Pancreas (tissue), 10 donors: ENCODE measurements around the gene RRN3. TPM values are rescaled to one million over a fixed set of nuclear protein-coding genes. Genes with fewer than 3 reads are reported as not detected.

Experiments used
- ATAC-seq, 4 donors: fragments of 200-7000 bp; cut with Tn5 transposase; one replicate each; pipeline versions ENCODE4 v1.8.0 to v1.9.1; 2020; ENCODE audit warnings: mild to moderate bottlenecking in 4 of 4, moderate library complexity in 4 of 4
- DNase-seq, 6 donors: peaks; one replicate each; pipeline ENCODE4 v3.0.0-alpha.2; 2020
- FAIRE-seq: peaks from 2 replicates; lab custom pipeline; 2012; peaks lifted over from hg19 to GRCh38; lab: Jason Lieb, UNC
- H3K27ac ChIP-seq, 4 donors: fragments of 200-600 bp; sonication (generic); 1 replicate in 3 of 4; 2 replicates in 1 of 4; pipeline versions ENCODE4 v1.5.0 to v1.8.0; 2020
- H3K27me3 ChIP-seq, 4 donors: fragments of 200-600 bp; one replicate each; pipeline ENCODE4 v1.8.0; 2021
- H3K36me3 ChIP-seq, 3 donors: fragments of 200-600 bp; sonication (generic) in 1 of 3; one replicate each; pipeline versions ENCODE4 v1.5.0 to v1.8.0; 2020 to 2021
- H3K4me1 ChIP-seq, 3 donors: fragments of 200-600 bp; one replicate each; pipeline ENCODE4 v1.8.0; 2021
- H3K4me3 ChIP-seq, 4 donors: fragments of 200-600 bp; sonication (generic) in 2 of 4; one replicate each; pipeline versions ENCODE4 v1.5.0 to v1.8.0; 2020 to 2021
- H3K9me3 ChIP-seq, 4 donors: fragments of 200-600 bp; one replicate each; pipeline ENCODE4 v1.8.0; 2021
- WGBS, 2 donors: extraction: QIAGEN DNeasy Blood & Tissue Kit; methylation state at CpG; one replicate each; pipeline ENCODE4 v1.1.7; 2013; 5-methylcytosine and 5-hydroxymethylcytosine counted together
- intact Hi-C, 3 donors: fragments of 100-400 bp; cut with DNase I; formaldehyde crosslinking; loops; one replicate each; pipeline versions ENCODE4 v1.11.1 to v1.14.2; 2022
- polyA plus RNA-seq, 2 donors: library from polyadenylated mRNA; stranded (reverse); fragments of 200-250 nt; gene quantifications; one replicate each; pipeline ENCODE4 v1.2.3, GENCODE V29; 2013
- total RNA-seq, 6 donors: library from RNA; stranded (reverse); fragmentation: NEBNext Ultra II Directional in 4 of 6; extraction: Animal tissue kit (Norgen Biotek cat#: 25700) in 4 of 6; gene quantifications; one replicate each; pipeline versions ENCODE4 v1.2.1 to v1.2.4, GENCODE V29; 2021 to 2023
- TF ChIP-seq, protein P1 (sequence below), 4 donors: fragments of 200-600 bp; sonication (generic) in 3 of 4; IDR thresholded peaks; one replicate each; pipeline versions ENCODE4 v1.5.0 to v1.8.0; 2021; ENCODE audit warnings: antibody characterized with exemption in 4 of 4
- donor health status: healthy with polysubstance abuse.
- donor health status: DM: no; HTN: no; CAD: no; lungs with moderate emphysema.
- donor health status: DM: no; HTN: no; CAD: no.
- donor health status: control.
- donor health status: control.
- donor health status: Bipolar disorder and iron deficiency.
- donor health status: DM: yes; HTN: yes; CAD: no.
- donor health status: DM: no; HTN: no; CAD: no.
- donor health status: DM: no; HTN: no; CAD: no.
- donor health status: DM: yes; HTN: yes; CAD: no.

The RRN3 gene
- total and polyA plus RNA-seq, 8 donors, result 6.2 to 12.7 (median 10.6) TPM

GRCh38 chr16:15041271-15042004 lies 52.6 kb downstream of the RRN3 start:
- no peaks in the 10 kb centered on the region for H3K4me1 ChIP-seq
- peaks cover 10 to 44% (median 11%) of the 10 kb centered on the region in 3 donors for H3K36me3 ChIP-seq
- intact Hi-C loops, result no loop called here
- WGBS, 2 donors, result 74% methylated on average over 14 to 16 of the region's 16 CpGs
- ATAC-seq (peak in 3 of 4 donors; percentile 69 to 90 (median 88)), DNase-seq (peak in 1 of 6 donors; percentile 56), FAIRE-seq (no peak)
- TF ChIP-seq, protein P1, sequence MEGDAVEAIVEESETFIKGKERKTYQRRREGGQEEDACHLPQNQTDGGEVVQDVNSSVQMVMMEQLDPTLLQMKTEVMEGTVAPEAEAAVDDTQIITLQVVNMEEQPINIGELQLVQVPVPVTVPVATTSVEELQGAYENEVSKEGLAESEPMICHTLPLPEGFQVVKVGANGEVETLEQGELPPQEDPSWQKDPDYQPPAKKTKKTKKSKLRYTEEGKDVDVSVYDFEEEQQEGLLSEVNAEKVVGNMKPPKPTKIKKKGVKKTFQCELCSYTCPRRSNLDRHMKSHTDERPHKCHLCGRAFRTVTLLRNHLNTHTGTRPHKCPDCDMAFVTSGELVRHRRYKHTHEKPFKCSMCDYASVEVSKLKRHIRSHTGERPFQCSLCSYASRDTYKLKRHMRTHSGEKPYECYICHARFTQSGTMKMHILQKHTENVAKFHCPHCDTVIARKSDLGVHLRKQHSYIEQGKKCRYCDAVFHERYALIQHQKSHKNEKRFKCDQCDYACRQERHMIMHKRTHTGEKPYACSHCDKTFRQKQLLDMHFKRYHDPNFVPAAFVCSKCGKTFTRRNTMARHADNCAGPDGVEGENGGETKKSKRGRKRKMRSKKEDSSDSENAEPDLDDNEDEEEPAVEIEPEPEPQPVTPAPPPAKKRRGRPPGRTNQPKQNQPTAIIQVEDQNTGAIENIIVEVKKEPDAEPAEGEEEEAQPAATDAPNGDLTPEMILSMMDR (IDR thresholded peaks at IDR 0.05), result no peak
- H3K4me3 ChIP-seq, result no peak overlapping the region
- H3K9me3 ChIP-seq, result no peaks in the 10 kb centered on the region
- no peaks in the 10 kb centered on the region for H3K27me3 ChIP-seq
- H3K27ac ChIP-seq, result peak overlapping the region in 1 of 4 donors; percentile 33

DNA sequence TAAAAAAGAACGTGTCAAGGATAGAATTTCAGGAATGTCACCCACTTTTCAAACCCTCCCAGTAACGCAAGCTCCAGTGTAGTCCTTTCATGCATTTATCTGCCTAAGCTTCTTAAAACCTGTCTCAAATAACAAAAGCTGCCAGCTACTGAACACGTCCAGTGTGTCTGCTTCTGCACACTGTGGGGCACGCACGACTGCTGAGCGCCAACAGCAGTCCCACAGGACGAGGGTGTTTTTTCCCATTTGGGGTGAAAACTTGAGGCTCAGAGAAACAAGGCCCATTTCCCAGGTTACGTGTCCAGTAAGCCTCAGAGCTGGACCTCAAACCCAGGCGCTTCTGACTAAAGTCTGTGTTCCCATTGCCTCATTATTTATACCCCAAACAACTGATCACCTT lies 55.4 kb downstream of the RRN3 start:
- Histone ChIP-seq H3K27ac (no peak overlapping the region), H3K27me3 (no peaks in the 10 kb centered on the region), H3K4me3 (no peak overlapping the region), H3K9me3 (no peaks in the 10 kb centered on the region), H3K36me3 (peaks cover 18 to 70% (median 28%) of the 10 kb centered on the region in 3 donors), H3K4me1 (no peaks in the 10 kb centered on the region)
- WGBS, 2 donors, result 85 to 88% methylated on average over 9 of the region's 9 CpGs
- ATAC-seq (no peak), DNase-seq (no peak), FAIRE-seq (no peak)
- TF ChIP-seq, protein P1 (IDR thresholded peaks at IDR 0.05), result no peak
- intact Hi-C loops, result no loop called here

GRCh38 chr16:15037745-15038144 lies 56.3 kb downstream of the RRN3 start:
- no peak for ATAC-seq
- TF ChIP-seq, protein P1 (IDR thresholded peaks at IDR 0.05), result no peak
- Histone ChIP-seq H3K27me3 (no peaks in the 10 kb centered on the region), H3K36me3 (peaks cover 18 to 80% (median 35%) of the 10 kb centered on the region in 3 donors), H3K4me3 (no peak overlapping the region), H3K4me1 (no peaks in the 10 kb centered on the region), H3K9me3 (no peaks in the 10 kb centered on the region), H3K27ac (no peak overlapping the region)
- WGBS, 2 donors, result 80 to 88% methylated on average over 4 of the region's 4 CpGs
- FAIRE-seq, result no peak
- intact Hi-C loops, result no loop called here
- no peak for DNase-seq

DNA sequence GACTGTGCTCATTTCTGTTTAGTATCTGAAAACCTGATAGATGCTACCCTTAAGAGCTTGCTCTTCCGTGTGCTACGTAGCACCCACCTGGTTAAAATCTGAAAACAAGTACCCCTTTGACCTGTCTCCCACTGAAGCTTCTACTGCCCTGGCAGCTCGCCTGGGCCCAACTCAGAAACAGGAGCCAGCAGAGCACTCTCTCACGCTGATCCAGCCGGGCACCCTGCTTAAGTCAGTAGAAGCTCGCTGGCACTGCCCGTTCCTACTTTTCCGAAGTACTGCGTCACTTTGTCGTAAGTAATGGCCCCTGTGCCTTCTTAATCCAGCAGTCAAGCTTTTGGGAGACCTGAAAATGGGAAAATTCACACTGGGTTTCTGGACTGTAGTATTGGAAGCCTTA lies 57.1 kb downstream of the RRN3 start:
- H3K27ac ChIP-seq, result no peak overlapping the region
- no peak for ATAC-seq
- no peaks in the 10 kb centered on the region for H3K9me3 ChIP-seq
- H3K4me1 ChIP-seq, result no peaks in the 10 kb centered on the region
- H3K4me3 ChIP-seq, result no peak overlapping the region
- intact Hi-C loops, result no loop called here
- no peak for DNase-seq
- FAIRE-seq, result no peak
- no peaks in the 10 kb centered on the region for H3K27me3 ChIP-seq
- TF ChIP-seq, protein P1 (IDR thresholded peaks at IDR 0.05), result no peak
- WGBS, 2 donors, result 86 to 87% methylated on average over 10 of the region's 10 CpGs
- peaks cover 18 to 87% (median 40%) of the 10 kb centered on the region in 3 donors for H3K36me3 ChIP-seq

DNA sequence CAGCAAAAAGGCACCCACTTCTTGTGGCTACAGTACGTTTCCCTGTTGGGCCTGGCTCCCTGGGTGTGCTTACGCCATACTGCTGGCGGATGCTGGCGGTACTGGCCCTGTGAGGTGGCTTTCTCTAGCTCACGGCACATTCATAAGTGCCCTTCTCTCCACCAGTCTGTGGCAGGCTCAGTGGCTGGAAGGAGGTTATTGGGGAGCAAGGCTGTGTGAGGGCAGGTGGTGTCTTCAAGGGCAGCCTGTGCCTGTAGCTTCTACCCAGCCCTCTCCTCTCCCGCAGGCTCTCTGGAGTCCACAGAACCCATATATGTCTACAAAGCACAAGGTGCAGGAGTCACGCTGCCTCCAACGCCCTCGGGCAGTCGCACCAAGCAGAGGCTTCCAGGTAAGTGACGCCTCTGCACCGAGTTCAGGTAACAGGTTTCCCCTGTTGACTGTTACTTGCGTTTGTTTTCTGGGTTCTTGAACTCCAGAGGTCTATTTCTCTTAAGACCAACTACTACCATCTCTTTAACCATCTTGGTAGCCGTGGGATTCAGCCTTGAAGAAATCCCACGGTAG lies 58.8 kb downstream of the RRN3 start:
- ATAC-seq (peak in 1 of 4 donors; percentile 11), DNase-seq (peak in 1 of 6 donors; percentile 44), FAIRE-seq (no peak)
- intact Hi-C loops, result no loop called here
- H3K27me3 ChIP-seq, result no peaks in the 10 kb centered on the region
- 83 to 85% methylated on average over 15 of the region's 15 CpGs for WGBS, 2 donors
- no peaks in the 10 kb centered on the region for H3K4me1 ChIP-seq
- H3K9me3 ChIP-seq, result no peaks in the 10 kb centered on the region
- H3K36me3 ChIP-seq, result peaks cover 18 to 90% (median 47%) of the 10 kb centered on the region in 3 donors
- H3K4me3 ChIP-seq, result no peak overlapping the region
- TF ChIP-seq, protein P1 (IDR thresholded peaks at IDR 0.05), result no peak
- H3K27ac ChIP-seq, result no peak overlapping the region
